NB4 (cell line): Measurements from ENCODE around the gene MRPL4.

Source experiments
- CTCF ChIP-seq: IDR thresholded peaks from one replicate; pipeline ENCODE4 v1.5.1; 2012; ENCODE audit warnings: low read depth, low read length
- MYC ChIP-seq: IDR thresholded peaks from 2 replicates; pipeline ENCODE4 v1.6.1; 2011; ENCODE audit warnings: low read depth, low read length
- POLR2A ChIP-seq: IDR thresholded peaks from 2 replicates; pipeline ENCODE4 v1.6.1; 2011; ENCODE audit warnings: mild to moderate bottlenecking; ENCODE audit not compliant: insufficient read length; ENCODE audit errors: extremely low read depth
- TF ChIP-seq, protein P1 (sequence below): IDR thresholded peaks from 2 replicates; pipeline ENCODE4 v1.6.1; 2011; ENCODE audit warnings: low read depth, low read length

DNA sequence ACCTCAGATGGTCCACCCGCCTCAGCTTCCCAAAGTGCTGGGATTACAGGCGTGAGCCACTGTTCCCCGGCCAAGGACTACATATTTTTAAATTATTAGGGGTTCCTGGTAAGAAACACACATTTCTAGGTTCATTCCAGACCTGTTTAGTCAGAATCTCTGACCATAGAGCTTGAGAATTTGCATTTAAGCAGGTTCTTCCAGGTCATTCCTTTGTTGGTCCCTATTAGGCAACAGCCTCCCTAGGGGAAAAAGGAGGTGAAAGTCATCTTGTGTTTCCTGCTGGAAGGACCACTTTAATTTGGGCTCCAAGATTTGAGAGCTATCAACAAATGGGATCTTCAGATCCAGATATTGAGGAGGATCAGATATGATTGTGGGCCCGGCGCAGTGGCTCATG is 37.2 kb upstream of the MRPL4 start:
- TF ChIP-seq CTCF (no peak), POLR2A (no peak), MYC (no peak)
- TF ChIP-seq, protein P1, sequence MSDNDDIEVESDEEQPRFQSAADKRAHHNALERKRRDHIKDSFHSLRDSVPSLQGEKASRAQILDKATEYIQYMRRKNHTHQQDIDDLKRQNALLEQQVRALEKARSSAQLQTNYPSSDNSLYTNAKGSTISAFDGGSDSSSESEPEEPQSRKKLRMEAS = no peak
